H54 (cell line): ENCODE results near the gene ZNF394.

Experiments
- DNase-seq: peaks from one replicate; pipeline ENCODE4 v3.0.0; 2011; ENCODE audit warnings: low spot score, mixed read lengths; ENCODE audit not compliant: insufficient read length
- FAIRE-seq: peaks from 3 replicates; lab custom pipeline; 2011; peaks lifted over from hg19 to GRCh38; lab: Jason Lieb, UNC
- POLR2A ChIP-seq: IDR thresholded peaks from 2 replicates; pipeline ENCODE4 v1.6.1; 2011; ENCODE audit warnings: low read depth, mild to moderate bottlenecking, low read length

The ZNF394 gene

DNA sequence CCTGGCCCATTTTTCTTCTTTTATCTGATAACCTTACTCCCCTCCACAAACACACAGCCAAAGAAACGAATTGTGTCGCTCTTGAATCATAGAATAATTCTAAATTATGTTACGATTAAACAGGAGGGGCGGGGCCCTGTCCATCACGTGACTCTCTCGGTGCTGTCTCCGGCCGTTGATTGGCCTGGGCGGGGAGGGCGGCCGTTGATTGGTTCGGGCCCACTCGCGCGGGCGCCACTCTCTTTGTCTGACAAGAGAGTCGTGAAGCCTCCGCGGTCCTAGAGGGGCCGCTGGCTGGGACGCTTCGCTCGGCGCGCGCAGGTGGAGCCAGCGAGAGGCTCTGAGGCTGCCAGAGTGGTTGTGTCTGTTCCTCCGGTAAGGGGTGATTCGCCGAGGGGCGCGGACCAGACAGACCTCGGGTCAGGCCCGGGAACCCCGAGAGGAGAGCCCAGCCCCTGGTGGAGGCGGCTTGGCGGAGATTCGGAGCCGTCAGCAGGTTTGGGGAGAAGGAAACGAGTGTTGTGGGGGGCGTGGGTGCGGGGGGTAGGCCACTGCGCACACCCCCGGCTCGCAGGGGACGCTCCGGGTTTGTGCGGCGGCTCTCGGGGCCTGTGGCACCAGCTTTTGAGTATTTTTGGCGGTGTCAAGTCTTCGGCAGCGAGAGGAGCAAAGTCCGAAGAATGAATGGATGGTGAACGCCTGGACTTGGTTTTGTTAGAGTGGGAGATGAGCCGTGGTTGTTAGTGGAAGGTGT lies 27.3 kb downstream of the ZNF394 start, which contains the start of gene ZNF789:
Gene ZNF789, plus strand, starts transcription at position 330 of the 754 bp plus-strand sequence. CDS start 3,567 bp downstream, outside the sequence.
- DNase-seq = peak; percentile 96
- no peak for FAIRE-seq

DNA sequence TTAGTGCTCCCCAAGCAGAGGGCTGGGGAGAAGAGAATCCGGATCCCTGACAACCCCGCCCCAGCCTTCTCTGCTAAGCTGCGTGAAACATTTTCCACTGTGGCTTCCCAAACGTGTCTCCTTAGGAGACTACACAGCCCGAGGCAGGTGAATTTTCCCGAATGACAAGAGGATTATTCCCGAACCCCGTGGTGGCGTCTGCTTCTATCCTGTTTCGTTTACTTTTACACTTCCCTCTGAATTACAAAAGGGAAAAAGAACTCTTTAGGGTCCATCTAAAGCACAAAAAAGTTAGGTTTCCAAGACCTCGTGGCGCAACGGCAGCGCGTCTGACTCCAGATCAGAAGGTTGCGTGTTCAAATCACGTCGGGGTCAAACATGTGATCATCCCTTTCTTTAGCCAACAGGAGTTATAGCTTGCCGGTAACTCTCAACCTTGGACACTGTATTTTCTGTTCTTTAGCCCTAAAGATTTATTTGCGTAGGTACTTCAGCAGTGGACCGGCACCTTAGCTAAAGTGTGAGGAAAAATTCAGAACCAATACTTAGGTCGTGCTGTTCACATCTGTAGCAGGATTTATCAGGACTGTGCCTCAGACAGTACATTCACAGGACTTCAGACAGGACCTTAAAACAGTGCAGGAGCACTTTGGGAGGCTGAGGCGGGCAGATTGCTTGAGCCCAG lies 30.6 kb downstream of the ZNF394 start:
- FAIRE-seq (no peak), DNase-seq (no peak)
- TF ChIP-seq POLR2A = no peak

More for the DNA sequence above, 27.3 kb downstream of the ZNF394 start, which contains the start of gene ZNF789:
- peak; percentile 85 for TF ChIP-seq POLR2A

DNA sequence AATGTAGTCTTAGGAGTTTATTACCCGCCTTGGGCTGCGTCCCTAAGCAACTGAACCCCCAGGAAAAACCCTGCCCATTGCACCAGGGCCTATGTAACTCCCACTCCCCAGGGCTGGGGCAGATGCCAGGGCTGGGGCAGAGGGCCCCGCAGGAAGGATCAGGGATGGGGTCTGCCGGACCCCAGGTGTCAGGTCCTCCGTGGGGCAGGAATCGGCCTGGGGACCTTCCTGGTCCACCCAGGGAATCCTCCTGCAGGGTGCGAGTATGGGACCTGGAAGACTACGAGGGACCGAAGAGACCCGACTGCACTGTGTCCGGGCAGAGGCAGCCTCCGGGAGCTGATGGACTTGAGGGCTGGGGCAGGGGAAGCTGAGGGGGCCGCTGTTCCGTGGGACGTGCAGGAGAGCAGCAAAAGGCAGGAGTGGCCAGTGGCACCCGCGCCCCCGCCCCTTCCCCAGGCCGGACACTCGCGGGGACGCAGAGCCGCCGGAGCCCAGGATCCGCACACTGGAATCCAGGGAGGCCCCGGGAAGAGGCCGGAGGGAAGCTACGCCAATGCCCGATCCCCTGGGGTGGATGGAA lies 31.7 kb downstream of the ZNF394 start:
- DNase-seq (no peak), FAIRE-seq (no peak)
- no peak for TF ChIP-seq POLR2A

DNA sequence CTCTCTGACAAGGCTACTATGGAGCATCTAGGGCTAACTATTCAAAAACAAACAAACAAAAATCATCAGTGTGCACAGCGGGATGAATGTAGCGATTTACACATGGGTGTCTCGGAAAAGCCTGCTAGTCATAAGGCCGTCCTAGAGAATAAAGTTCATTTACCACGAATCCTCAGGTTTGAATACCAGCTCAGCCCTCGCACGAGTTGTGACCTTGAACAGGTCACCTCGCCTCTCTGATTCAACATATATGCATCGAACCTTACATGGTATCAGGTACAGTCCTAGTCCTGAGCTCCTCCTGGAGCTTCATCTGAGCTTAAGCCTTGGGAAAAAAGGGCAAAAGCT lies 34.7 kb downstream of the ZNF394 start:
- no peak for FAIRE-seq
- TF ChIP-seq POLR2A = no peak

DNA sequence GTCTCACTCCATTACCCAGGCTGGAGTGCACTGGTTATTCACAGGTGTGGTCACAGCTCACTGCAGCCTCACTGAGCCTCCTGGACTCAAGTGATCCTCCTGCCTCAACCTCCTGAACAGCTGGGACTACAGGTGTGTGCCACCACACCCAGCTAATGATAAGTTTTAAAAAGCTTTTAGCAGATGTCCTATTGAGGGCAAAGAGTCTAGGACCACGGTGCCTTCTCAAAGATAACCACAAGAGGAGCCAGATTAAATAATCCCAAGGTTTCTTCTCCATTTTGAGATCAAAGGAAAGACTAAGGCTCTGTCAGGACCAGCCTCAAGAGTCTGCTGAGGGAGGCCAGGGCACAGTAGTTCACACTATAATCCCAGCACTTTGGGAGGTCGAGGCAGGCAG lies 38.9 kb downstream of the ZNF394 start:
- no peak for DNase-seq
- FAIRE-seq = no peak
- TF ChIP-seq POLR2A = no peak

More for the DNA sequence above, 34.7 kb downstream of the ZNF394 start:
- DNase-seq = no peak

DNA sequence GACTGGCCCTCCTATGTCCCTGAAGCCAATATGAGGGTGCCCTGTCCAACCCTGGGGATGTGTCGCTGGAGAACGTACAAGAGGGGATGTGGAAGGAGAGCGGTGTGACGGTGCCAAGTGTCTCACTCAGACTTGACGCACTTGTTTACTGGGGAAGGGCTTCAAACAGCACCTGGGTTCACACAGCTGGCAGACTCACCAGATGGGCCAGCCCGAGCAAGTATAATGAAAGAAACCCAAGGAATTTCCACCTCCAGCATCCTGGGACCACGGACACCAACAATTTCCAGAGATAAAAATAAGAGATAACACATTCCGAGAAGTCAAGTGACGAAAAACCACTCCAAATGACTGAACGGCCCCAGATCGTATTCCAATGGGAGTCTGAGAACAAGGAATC lies 39.4 kb downstream of the ZNF394 start:
- FAIRE-seq (no peak), DNase-seq (no peak)
- no peak for TF ChIP-seq POLR2A

DNA sequence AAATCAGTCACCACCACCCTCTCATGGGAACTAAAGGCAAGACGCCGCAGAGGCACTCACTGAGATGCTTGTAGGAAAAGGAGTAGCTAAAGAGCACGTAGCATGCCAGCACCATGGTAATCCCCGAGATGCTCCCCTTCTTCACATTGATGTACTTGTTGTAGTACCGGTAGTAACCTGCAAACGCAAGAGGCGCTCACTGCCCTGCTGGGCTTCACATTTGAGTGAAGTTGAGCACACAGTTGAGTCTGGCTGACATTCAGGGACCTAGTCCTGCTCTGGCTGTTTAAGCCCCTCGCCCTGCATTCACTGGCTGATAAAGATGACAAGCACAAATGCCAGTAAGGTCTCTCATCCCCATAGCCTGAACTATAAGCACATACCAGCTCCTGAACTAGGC lies 41.0 kb downstream of the ZNF394 start:
- DNase-seq (no peak), FAIRE-seq (no peak)
- no peak for TF ChIP-seq POLR2A

DNA sequence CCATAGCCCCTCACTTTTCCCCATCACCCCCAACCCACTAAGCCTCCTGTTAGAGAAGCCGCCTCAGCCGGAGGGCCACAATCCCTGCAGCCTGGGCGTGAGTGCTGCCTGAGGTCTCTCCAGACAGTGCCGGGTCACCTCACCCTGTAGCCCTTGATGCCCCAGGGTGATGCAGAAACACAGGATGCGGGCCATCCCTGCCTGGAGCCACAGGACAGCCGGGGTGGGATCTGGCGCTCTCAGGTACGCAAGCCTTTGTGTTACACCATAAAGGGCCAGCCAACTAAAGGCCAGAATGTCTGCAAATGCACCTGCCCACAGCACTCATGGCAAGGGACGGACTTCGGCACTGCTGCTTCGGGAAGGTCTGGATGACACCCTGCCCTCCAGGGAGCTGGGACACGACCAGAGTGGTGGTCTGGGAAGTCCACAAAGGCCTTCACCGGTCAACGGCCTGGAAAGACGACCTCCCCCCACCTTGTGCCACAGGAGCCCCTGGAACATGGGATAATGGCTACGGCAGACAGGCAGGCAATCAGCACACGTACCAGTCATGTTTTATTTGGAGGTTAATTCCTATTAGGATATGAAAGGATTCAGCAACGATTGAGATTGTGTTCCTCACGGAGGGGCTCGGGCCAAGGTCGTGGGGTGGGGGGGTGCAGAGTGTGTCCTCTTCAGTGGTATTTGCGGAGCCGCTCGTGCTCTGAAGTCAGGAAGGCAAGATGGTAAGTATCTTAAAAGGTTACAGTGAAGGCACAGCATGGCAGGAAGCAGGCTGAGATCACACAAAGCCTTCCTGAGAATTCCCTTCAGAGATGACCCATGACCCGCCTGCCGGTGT lies 42.2 kb downstream of the ZNF394 start:
- DNase-seq = no peak
- no peak for FAIRE-seq
- no peak for TF ChIP-seq POLR2A

DNA sequence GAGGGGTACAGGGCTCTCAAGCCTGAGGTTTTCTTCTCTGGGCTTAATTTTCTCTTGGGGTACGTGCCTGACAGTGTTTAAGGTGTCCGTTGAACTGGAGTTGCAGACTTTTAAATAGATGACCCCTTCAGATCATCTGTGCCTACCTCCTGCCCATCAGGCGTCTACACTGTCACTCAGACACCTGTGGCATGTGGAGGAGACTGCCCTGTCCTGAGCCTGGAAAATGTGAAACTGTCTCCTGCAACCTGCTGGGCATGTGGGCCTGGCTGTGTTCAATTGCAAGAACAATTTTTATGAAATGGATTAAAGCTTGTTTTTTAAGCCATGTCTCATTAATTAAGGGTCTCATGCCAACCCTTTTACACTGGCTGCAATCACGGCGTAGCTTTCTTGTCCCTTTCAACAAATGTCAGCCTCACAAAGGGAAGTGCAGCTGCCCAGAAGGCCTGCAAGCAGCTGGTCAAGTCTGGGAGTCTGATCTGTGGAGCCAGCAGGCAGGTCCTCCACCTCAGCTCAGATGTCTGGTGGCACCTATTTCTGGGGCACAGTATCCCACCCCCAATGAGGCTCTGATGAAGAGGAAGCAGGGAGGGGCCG lies 42.9 kb downstream of the ZNF394 start:
- DNase-seq (no peak), FAIRE-seq (no peak)
- TF ChIP-seq POLR2A = no peak

DNA sequence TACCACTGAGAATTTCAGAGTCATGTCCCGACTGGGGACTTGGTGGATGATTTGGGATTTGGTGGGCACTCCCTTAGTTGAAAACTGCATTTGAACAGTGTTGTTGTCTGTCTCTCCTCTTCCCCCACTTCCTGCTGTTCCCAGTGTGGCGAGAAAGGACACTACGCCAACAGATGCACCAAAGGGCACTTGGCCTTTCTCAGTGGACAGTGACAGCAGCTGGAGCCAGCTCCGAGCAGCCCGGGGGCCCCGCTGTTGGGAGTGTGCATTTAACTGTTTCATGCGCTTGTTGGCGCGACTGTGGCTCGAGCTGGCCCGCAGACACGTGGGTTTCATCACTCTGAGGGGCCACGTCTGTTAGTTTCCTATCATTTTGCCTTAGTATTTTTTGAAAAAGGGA lies 43.8 kb downstream of the ZNF394 start:
- FAIRE-seq (no peak), DNase-seq (no peak)
- TF ChIP-seq POLR2A = no peak

DNA sequence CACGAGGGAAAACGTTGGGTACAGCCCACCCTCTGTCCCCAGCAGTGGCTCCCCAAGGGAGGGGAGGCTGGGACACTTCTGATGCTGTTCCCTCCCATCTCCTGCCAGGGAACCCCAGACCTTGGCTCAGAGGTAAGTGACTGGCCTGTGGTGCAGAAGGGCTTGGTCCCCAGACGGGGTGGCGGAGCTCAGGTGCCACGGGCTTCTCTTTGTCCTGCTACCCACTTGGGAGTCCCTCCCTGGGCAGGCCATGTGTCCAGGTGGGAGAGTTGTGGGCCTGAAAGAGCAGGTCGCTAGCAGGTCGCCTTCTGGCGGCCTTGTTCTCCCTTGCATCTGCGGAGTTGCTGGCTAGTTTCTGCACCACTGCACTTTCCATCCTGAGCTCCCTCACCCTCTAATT lies 44.2 kb downstream of the ZNF394 start:
- no peak for TF ChIP-seq POLR2A
- FAIRE-seq = no peak

DNA sequence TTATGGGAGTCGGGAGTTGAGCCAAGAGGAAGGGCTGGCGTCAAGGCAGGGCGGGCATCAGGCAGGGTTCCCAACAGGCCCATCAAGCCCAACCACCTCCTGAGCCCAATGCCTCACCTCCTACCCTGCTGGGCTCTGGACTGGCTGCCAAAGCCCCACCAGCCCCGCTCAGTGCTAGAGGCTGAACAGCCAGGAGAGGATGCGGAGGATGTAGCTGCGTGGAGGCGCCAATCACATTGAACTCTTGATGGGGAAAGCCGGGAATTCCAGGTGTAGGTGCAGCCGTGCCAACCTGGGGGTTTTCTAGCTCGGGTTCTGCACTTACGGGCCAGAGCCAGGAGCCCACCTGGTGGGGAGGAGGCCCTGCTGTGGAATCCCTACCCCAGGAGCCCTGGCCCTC lies 47.0 kb downstream of the ZNF394 start:
- FAIRE-seq = no peak
- no peak for TF ChIP-seq POLR2A
- DNase-seq = no peak

More for the DNA sequence above, 44.2 kb downstream of the ZNF394 start:
- DNase-seq = no peak

DNA sequence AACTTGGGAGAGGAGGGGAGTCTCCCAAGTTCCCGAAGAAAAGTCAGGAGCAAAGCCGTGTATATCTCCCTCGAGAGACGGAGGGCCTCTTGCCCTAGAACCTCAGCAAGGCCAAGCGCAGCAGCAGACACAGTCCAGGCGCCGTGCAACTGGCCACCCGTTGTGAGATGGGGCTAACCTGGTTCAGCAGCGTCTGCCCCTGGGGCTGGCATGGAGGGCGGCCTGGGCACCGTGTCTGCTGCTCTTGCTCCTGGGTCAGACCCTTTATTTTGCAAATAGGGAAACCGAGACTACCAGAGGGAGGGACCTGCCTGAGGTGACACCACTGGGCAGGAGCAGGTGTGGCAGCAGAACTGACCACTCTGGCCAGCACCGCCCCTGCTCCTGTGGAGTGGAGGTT lies 47.5 kb downstream of the ZNF394 start:
- no peak for TF ChIP-seq POLR2A
- DNase-seq (no peak), FAIRE-seq (no peak)

DNA sequence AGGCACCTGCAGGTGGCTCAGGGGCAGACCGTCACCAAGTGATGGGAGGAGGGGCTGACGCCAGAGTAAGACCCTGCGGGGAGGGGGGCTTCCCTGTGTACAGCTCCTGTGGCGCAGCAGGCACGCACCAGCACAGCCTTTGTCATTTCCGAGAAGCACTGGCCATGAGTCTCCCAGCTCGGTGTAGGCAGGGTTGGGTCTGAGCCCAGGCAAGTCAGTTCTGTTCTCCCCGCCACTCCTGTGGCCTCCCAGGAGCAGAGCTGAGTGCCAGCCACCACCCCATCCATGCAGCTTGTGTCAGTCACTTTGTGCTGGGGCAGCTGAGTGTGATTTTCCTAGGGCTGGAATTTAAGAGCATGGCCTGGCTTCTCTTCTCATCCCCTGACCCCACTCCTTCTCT lies 48.1 kb downstream of the ZNF394 start:
- FAIRE-seq (no peak), DNase-seq (no peak)
- TF ChIP-seq POLR2A = no peak
